Erythroblast (primary cell): ENCODE measurements around the gene TF.

Experiments used
- GATA1 ChIP-seq: IDR thresholded peaks from 2 replicates; pipeline ENCODE4 v1.6.1; 2011; ENCODE audit warnings: low read depth, mild to moderate bottlenecking, control low read depth, low read length, moderate library complexity
- POLR2A ChIP-seq: IDR thresholded peaks from 2 replicates; pipeline ENCODE4 v1.6.1; 2011; ENCODE audit warnings: mild to moderate bottlenecking, low read length

DNA sequence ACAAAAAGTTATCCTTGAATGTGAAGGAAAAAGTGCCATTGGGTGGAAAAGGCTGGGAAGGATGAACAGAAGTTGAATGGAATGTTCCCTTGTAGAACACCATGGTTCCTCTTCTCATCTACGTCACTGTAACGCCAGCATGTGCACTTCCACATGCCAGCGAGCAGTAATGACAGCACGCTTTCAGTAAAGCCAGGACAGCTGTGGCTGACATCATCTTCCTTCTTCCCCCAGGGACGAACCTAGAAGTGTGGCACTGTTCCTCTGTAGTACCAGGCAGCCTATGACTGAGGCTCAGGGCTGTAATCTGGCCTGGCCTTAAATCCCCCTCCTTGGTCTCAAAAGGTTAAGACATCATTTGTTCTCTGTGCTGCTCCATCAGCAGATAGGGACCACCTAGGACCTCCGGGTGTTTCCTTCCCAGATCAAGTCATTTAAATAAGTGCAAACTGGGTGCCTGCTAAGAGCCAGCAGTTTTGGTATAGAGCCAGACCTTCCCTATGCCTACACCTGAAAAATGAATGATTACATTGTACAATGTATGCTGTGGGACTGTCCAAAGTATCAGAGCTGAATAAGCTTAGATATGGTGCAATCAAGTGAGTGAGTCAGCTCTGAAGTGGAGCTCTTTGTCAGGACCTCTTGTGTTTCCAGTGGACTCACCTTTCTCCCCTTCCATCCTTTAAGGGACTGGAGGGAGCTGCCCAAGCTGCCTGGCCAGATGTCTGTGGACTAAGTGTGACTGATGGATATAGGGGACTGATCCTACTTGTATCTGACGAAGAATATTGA, 53.8 kb downstream of the TF start:
- no peak for TF ChIP-seq POLR2A
- no peak for TF ChIP-seq GATA1
